IPS DF 6.9 (cell line): ENCODE data around the gene ELOVL2.

ENCODE experiments used
- DNase-seq: peaks from one replicate; pipeline ENCODE4 v3.0.0-alpha.2; 2013; ENCODE audit warnings: low read depth, low spot score
- H3K27ac ChIP-seq: one replicate; pipeline ENCODE4 v1.5.1; 2013; ENCODE audit warnings: low read length, control low read depth
- H3K27me3 ChIP-seq: 2 replicates; pipeline ENCODE4 v1.6.1; 2013; ENCODE audit warnings: mild to moderate bottlenecking, low read length; ENCODE audit not compliant: control insufficient read depth, insufficient read depth
- H3K36me3 ChIP-seq: 2 replicates; pipeline ENCODE4 v1.6.1; 2013; ENCODE audit warnings: low read length; ENCODE audit not compliant: control insufficient read depth, insufficient read depth
- H3K4me1 ChIP-seq: 2 replicates; pipeline ENCODE4 v1.6.1; 2013; ENCODE audit warnings: low read length; ENCODE audit not compliant: control insufficient read depth, insufficient read depth
- H3K4me3 ChIP-seq: 2 replicates; pipeline ENCODE4 v1.5.1; 2013; ENCODE audit warnings: mild to moderate bottlenecking, low read length
- H3K9me3 ChIP-seq: 2 replicates; pipeline ENCODE4 v1.6.1; 2013; ENCODE audit warnings: low read length, inconsistent platforms; ENCODE audit not compliant: control insufficient read depth, insufficient read depth
- WGBS: extraction: QIAGEN DNeasy Blood & Tissue Kit; methylation state at CpG from one replicate; pipeline ENCODE4 v1.1.7; 2013; ENCODE audit warnings: mixed read lengths, missing lambda C conversion rate; ENCODE audit not compliant: insufficient read length, insufficient coverage; 5-methylcytosine and 5-hydroxymethylcytosine counted together

ELOVL2 gene

GRCh38 chr6:10947966-10948365 is 96.1 kb downstream of the ELOVL2 start:
- no peaks in the 10 kb centered on the region for H3K9me3 ChIP-seq
- no peak for DNase-seq
- H3K4me1 ChIP-seq, result no peaks in the 10 kb centered on the region
- no peak overlapping the region for H3K27ac ChIP-seq
- no peak overlapping the region for H3K4me3 ChIP-seq
- H3K27me3 ChIP-seq, result no peaks in the 10 kb centered on the region
- no peaks in the 10 kb centered on the region for H3K36me3 ChIP-seq
- WGBS, result no CpG with 5 or more reads among the region's 5 CpGs

GRCh38 chr6:10945845-10946244 is 98.3 kb downstream of the ELOVL2 start:
- H3K27ac ChIP-seq, result no peak overlapping the region
- H3K9me3 ChIP-seq, result no peaks in the 10 kb centered on the region
- H3K4me3 ChIP-seq, result no peak overlapping the region
- H3K27me3 ChIP-seq, result no peaks in the 10 kb centered on the region
- no peaks in the 10 kb centered on the region for H3K36me3 ChIP-seq
- H3K4me1 ChIP-seq, result no peaks in the 10 kb centered on the region
- DNase-seq, result no peak
- no CpG with 5 or more reads among the region's 1 CpG for WGBS

GRCh38 chr6:10939840-10940239 is 104.3 kb downstream of the ELOVL2 start:
- H3K27me3 ChIP-seq, result no peaks in the 10 kb centered on the region
- no peaks in the 10 kb centered on the region for H3K4me1 ChIP-seq
- WGBS, result no CpG with 5 or more reads among the region's 2 CpGs
- H3K4me3 ChIP-seq, result no peak overlapping the region
- DNase-seq, result no peak
- H3K9me3 ChIP-seq, result no peaks in the 10 kb centered on the region
- H3K36me3 ChIP-seq, result no peaks in the 10 kb centered on the region
- no peak overlapping the region for H3K27ac ChIP-seq

GRCh38 chr6:10933126-10933525 is 111.0 kb downstream of the ELOVL2 start:
- Histone ChIP-seq H3K9me3 (no peaks in the 10 kb centered on the region), H3K27me3 (no peaks in the 10 kb centered on the region), H3K4me3 (no peak overlapping the region), H3K4me1 (no peaks in the 10 kb centered on the region), H3K36me3 (no peaks in the 10 kb centered on the region), H3K27ac (no peak overlapping the region)
- no peak for DNase-seq
- no CpG with 5 or more reads among the region's 1 CpG for WGBS
